Naive thymus-derived CD4-positive, alpha-beta T cell (primary cell): ENCODE data around the gene AMDHD2. TPM values are rescaled to one million over a fixed set of nuclear protein-coding genes. Genes with fewer than 3 reads are reported as not detected.

Experiments
- ATAC-seq: fragments of 150-1000 bp; cut with Tn5 transposase; 2 replicates; pipeline ENCODE4 v1.10.0; 2021; ENCODE audit warnings: mild to moderate bottlenecking, moderate library complexity
- CTCF ChIA-PET: fragments of 350-600 bp; sonication (Branson Sonifier 250); formaldehyde crosslinking; loops from one replicate; lab custom pipeline; 2021; ENCODE audit warnings: antibody characterized with exemption; lab: Charles Lee
- POLR2A ChIA-PET: fragments of 350-600 bp; sonication (Branson Sonifier 250); formaldehyde crosslinking; loops from one replicate; lab custom pipeline; 2021; ENCODE audit warnings: antibody characterized with exemption, inconsistent platforms; lab: Charles Lee
- DNase-seq, 9 donors: peaks; one replicate each; pipeline versions ENCODE4 v3.0.0 to v3.0.0-alpha.2; 2020 to 2022; ENCODE audit warnings: mixed read lengths in 1 of 9
- H3K27ac ChIP-seq: one replicate; pipeline ENCODE4 v1.7.0; 2013; ENCODE audit warnings: mild to moderate bottlenecking, low read depth, low read length, moderate library complexity
- H3K27me3 ChIP-seq, 2 donors: one replicate each; pipeline ENCODE4 v1.7.0; 2013; ENCODE audit warnings: low read length in 2 of 2, mild to moderate bottlenecking in 2 of 2, moderate library complexity in 2 of 2; ENCODE audit not compliant: control insufficient read depth in 2 of 2, insufficient read depth in 2 of 2
- H3K36me3 ChIP-seq, 3 experiments: 1 replicate in 2 of 3; 2 replicates in 1 of 3; pipeline ENCODE4 v1.7.0; 2013; ENCODE audit warnings: low read length in 3 of 3, mild to moderate bottlenecking in 3 of 3, moderate library complexity in 1 of 3; ENCODE audit not compliant: insufficient read depth in 3 of 3, control insufficient read depth in 2 of 3
- H3K4me1 ChIP-seq, 2 donors: one replicate each; pipeline ENCODE4 v1.7.0; 2013; ENCODE audit warnings: low read length in 2 of 2, mild to moderate bottlenecking in 2 of 2, moderate library complexity in 1 of 2; ENCODE audit not compliant: control insufficient read depth in 2 of 2, insufficient read depth in 2 of 2
- H3K4me3 ChIP-seq: 2 replicates; pipeline ENCODE4 v1.7.0; 2013; ENCODE audit warnings: mild to moderate bottlenecking, low read length
- H3K9me3 ChIP-seq, 3 experiments: 1 replicate in 2 of 3; 2 replicates in 1 of 3; pipeline ENCODE4 v1.7.0; 2013; ENCODE audit warnings: low read length in 3 of 3; ENCODE audit not compliant: control insufficient read depth in 2 of 3
- H3K27ac Mint-ChIP-seq, 9 donors: one replicate each; pipeline ENCODE4 v1.8.0; 2020 to 2022; ENCODE audit warnings: mixed read lengths in 9 of 9, mild to moderate bottlenecking in 8 of 9, moderate library complexity in 5 of 9, inconsistent platforms in 2 of 9
- H3K27me3 Mint-ChIP-seq, 5 donors: one replicate each; pipeline ENCODE4 v1.8.0; 2021 to 2022; ENCODE audit warnings: mixed read lengths in 5 of 5, mild to moderate bottlenecking in 1 of 5
- H3K36me3 Mint-ChIP-seq, 5 donors: one replicate each; pipeline ENCODE4 v1.8.0; 2020 to 2022; ENCODE audit warnings: mixed read lengths in 5 of 5, mild to moderate bottlenecking in 3 of 5, inconsistent platforms in 1 of 5
- H3K4me1 Mint-ChIP-seq, 7 donors: one replicate each; pipeline ENCODE4 v1.8.0; 2020 to 2022; ENCODE audit warnings: mixed read lengths in 7 of 7, mild to moderate bottlenecking in 3 of 7, inconsistent platforms in 1 of 7
- H3K4me3 Mint-ChIP-seq, 10 donors: one replicate each; pipeline ENCODE4 v1.8.0; 2020 to 2022; ENCODE audit warnings: mild to moderate bottlenecking in 10 of 10, mixed read lengths in 10 of 10, moderate library complexity in 6 of 10, inconsistent platforms in 2 of 10
- H3K9me3 Mint-ChIP-seq, 11 donors: one replicate each; pipeline ENCODE4 v1.8.0; 2020 to 2022; ENCODE audit warnings: mixed read lengths in 11 of 11, mild to moderate bottlenecking in 4 of 11, inconsistent platforms in 1 of 11, moderate library complexity in 1 of 11
- intact Hi-C, 2 donors: fragments of 100-400 bp; cut with micrococcal nuclease; formaldehyde crosslinking; loops; one replicate each; pipeline ENCODE4 v1.15.1; 2023
- polyA plus RNA-seq, 2 donors: library from polyadenylated mRNA; unstranded; fragments of 300-500 nt; fragmentation: Illumina TruSeq; gene quantifications; one replicate each; pipeline ENCODE4 v1.2.3, GENCODE V29; 2021
- total RNA-seq, 6 experiments: library from RNA in 5 of 6; stranded (reverse) in 5 of 6; gene quantifications; 1 replicate in 5 of 6; 2 replicates in 1 of 6; pipeline ENCODE4 v1.2.3 and lab custom pipeline; 2021 to 2026

Gene AMDHD2
- total and polyA plus RNA-seq, 7 experiments from 2014 or later = 15.0 to 258 (median 102) TPM

- no peaks in the 10 kb centered on the region for H3K27me3 Mint-ChIP-seq
- ChIA-PET POLR2A (interaction anchor here (1.1 to 3.7 kb wide), 5 partner anchors 13 to 306 kb away, joined by 4 to 14 read pairs (median 4); partner anchors contain the start of genes AMDHD2, ATP6V0C and ECI1), CTCF (interaction anchor here (0.9 to 2.3 kb wide), 4 partner anchors 8 to 307 kb away, joined by 3 to 20 read pairs (median 4); partner anchors contain the start of gene PDPK1)
- H3K9me3 Mint-ChIP-seq = no peaks in the 10 kb centered on the region
- no peak overlapping the region for H3K27ac Mint-ChIP-seq
- Histone ChIP-seq H3K27me3 (no peaks in the 10 kb centered on the region), H3K4me3 (no peak overlapping the region), H3K9me3 (no peaks in the 10 kb centered on the region), H3K36me3 (peaks cover 0 to 16% (median 0%) of the 10 kb centered on the region in 3 experiments), H3K4me1 (no peaks in the 10 kb centered on the region), H3K27ac (no peak overlapping the region)
- no peak overlapping the region for H3K4me3 Mint-ChIP-seq
- H3K4me1 Mint-ChIP-seq = peaks cover 0 to 3% (median 0%) of the 10 kb centered on the region in 7 donors
- H3K36me3 Mint-ChIP-seq = peaks cover 0 to 8% (median 0%) of the 10 kb centered on the region in 5 donors
- ATAC-seq (peak; percentile 97), DNase-seq (peak; percentile 64 to 85 (median 74))
- intact Hi-C loops = loop anchor here (1.0 kb wide), 4 partner anchors 161 to 478 kb away; partner anchors contain the start of genes ABCA3 (in 2 of the 2) and RNPS1 (in 1 of the 2)
Measured at GRCh38 chr16:2500918-2501750, 19.0 kb upstream of the AMDHD2 start.

GRCh38 chr16:2501946-2502895 lies 17.9 kb upstream of the AMDHD2 start:
- peaks cover 0 to 5% (median 0%) of the 10 kb centered on the region in 3 experiments for H3K36me3 ChIP-seq
- H3K27ac ChIP-seq = no peak overlapping the region
- no peak overlapping the region for H3K4me3 ChIP-seq
- intact Hi-C loops = loop anchor here (1.0 kb wide), 4 partner anchors 162 to 479 kb away; partner anchors contain the start of genes ABCA3 (in 2 of the 2) and RNPS1 (in 1 of the 2)
- ATAC-seq = no peak
- Mint-ChIP-seq H3K27ac (no peak overlapping the region), H3K27me3 (no peaks in the 10 kb centered on the region), H3K4me1 (peaks cover 0 to 6% (median 0%) of the 10 kb centered on the region in 7 donors), H3K36me3 (peaks cover 0 to 5% (median 0%) of the 10 kb centered on the region in 5 donors), H3K4me3 (no peak overlapping the region), H3K9me3 (no peaks in the 10 kb centered on the region)
- no peaks in the 10 kb centered on the region for H3K27me3 ChIP-seq
- CTCF ChIA-PET = interaction anchor here (0.9 to 2.3 kb wide), 4 partner anchors 9 to 308 kb away, joined by 3 to 20 read pairs (median 6); no protein-coding TSS in a partner anchor
- H3K4me1 ChIP-seq = no peaks in the 10 kb centered on the region
- no peak for DNase-seq
- POLR2A ChIA-PET = interaction anchor here (1.3 to 3.7 kb wide), 4 partner anchors 12 to 250 kb away, joined by 4 to 14 read pairs (median 4); partner anchors contain the start of genes AMDHD2, ATP6V0C and ECI1
- no peaks in the 10 kb centered on the region for H3K9me3 ChIP-seq

- H3K36me3 Mint-ChIP-seq = no peaks in the 10 kb centered on the region
- no peaks in the 10 kb centered on the region for H3K4me1 ChIP-seq
- no peak overlapping the region for H3K4me3 ChIP-seq
- H3K27me3 ChIP-seq = no peaks in the 10 kb centered on the region
- ChIA-PET POLR2A (no interaction called here), CTCF (no interaction called here)
- H3K27ac ChIP-seq = no peak overlapping the region
- H3K27me3 Mint-ChIP-seq = no peaks in the 10 kb centered on the region
- DNase-seq = peak in 1 of 9 donors; percentile 2
- no peaks in the 10 kb centered on the region for H3K9me3 ChIP-seq
- no peak overlapping the region for H3K27ac Mint-ChIP-seq
- H3K9me3 Mint-ChIP-seq = no peaks in the 10 kb centered on the region
- H3K36me3 ChIP-seq = no peaks in the 10 kb centered on the region
- intact Hi-C loops = no loop called here
- no peak overlapping the region for H3K4me3 Mint-ChIP-seq
- ATAC-seq = no peak
- H3K4me1 Mint-ChIP-seq = peaks cover 0 to 20% (median 0%) of the 10 kb centered on the region in 7 donors
Measured at GRCh38 chr16:2505695-2506094, 14.5 kb upstream of the AMDHD2 start.

- peak in 2 of 9 donors; percentile 6 to 10 for DNase-seq
Measured at GRCh38 chr16:2507052-2507659, 13.0 kb upstream of the AMDHD2 start.

GRCh38 chr16:2507665-2508064 lies 12.5 kb upstream of the AMDHD2 start:
- peaks cover 0 to 3% (median 0%) of the 10 kb centered on the region in 5 donors for H3K27me3 Mint-ChIP-seq
- H3K4me3 ChIP-seq = no peak overlapping the region
- H3K9me3 Mint-ChIP-seq = no peaks in the 10 kb centered on the region
- H3K27me3 ChIP-seq = no peaks in the 10 kb centered on the region
- no peak overlapping the region for H3K4me3 Mint-ChIP-seq
- no peak overlapping the region for H3K27ac Mint-ChIP-seq
- DNase-seq (peak in 1 of 9 donors; percentile 3), ATAC-seq (peak; percentile 64)
- intact Hi-C loops = no loop called here
- H3K36me3 Mint-ChIP-seq = no peaks in the 10 kb centered on the region
- no peaks in the 10 kb centered on the region for H3K4me1 ChIP-seq
- H3K4me1 Mint-ChIP-seq = peaks cover 5 to 29% (median 6%) of the 10 kb centered on the region in 7 donors
- no peak overlapping the region for H3K27ac ChIP-seq
- no peaks in the 10 kb centered on the region for H3K9me3 ChIP-seq
- ChIA-PET POLR2A (interaction anchor here (1.8 kb wide), 1 partner anchor 13 kb away, joined by 6 read pairs; the partner anchor contains the start of gene AMDHD2), CTCF (no interaction called here)
- H3K36me3 ChIP-seq = no peaks in the 10 kb centered on the region

More at GRCh38 chr16:2507052-2507659, 13.0 kb upstream of the AMDHD2 start:
- Mint-ChIP-seq H3K27ac (no peak overlapping the region), H3K27me3 (peaks cover 0 to under 1% (median 0%) of the 10 kb centered on the region in 5 donors), H3K36me3 (no peaks in the 10 kb centered on the region), H3K4me1 (peaks cover 0 to 24% (median 2%) of the 10 kb centered on the region in 7 donors), H3K9me3 (no peaks in the 10 kb centered on the region), H3K4me3 (no peak overlapping the region)
- Histone ChIP-seq H3K27ac (no peak overlapping the region), H3K36me3 (no peaks in the 10 kb centered on the region), H3K4me1 (no peaks in the 10 kb centered on the region), H3K4me3 (no peak overlapping the region), H3K9me3 (no peaks in the 10 kb centered on the region), H3K27me3 (no peaks in the 10 kb centered on the region)
- intact Hi-C loops = no loop called here
- peak; percentile 33 for ATAC-seq
- CTCF ChIA-PET = no interaction called here
- POLR2A ChIA-PET = no interaction called here
